CD4-positive, alpha-beta T cell treated with Interleukin-15 for 1 hour (primary cell): ENCODE results near the gene TEX26.

ENCODE experiments used
- DNase-seq: peaks from one replicate; pipeline ENCODE4 v3.0.0-alpha.2; 2020

The TEX26 gene

GRCh38 chr13:31015199-31015598 lies 82.7 kb downstream of the TEX26 start:
- DNase-seq: no peak

- DNase-seq: no peak
Observed at GRCh38 chr13:31016342-31017325, 84.2 kb downstream of the TEX26 start.

GRCh38 chr13:31018511-31018910 lies 86.1 kb downstream of the TEX26 start:
- DNase-seq: no peak

GRCh38 chr13:31020996-31021395 lies 88.5 kb downstream of the TEX26 start:
- no peak for DNase-seq

- no peak for DNase-seq
Observed at GRCh38 chr13:31022288-31022895, 89.9 kb downstream of the TEX26 start.

- DNase-seq: no peak
Observed at GRCh38 chr13:31022928-31023530, 90.6 kb downstream of the TEX26 start.
